ENCODE data around the gene KCNK15.

DNA sequence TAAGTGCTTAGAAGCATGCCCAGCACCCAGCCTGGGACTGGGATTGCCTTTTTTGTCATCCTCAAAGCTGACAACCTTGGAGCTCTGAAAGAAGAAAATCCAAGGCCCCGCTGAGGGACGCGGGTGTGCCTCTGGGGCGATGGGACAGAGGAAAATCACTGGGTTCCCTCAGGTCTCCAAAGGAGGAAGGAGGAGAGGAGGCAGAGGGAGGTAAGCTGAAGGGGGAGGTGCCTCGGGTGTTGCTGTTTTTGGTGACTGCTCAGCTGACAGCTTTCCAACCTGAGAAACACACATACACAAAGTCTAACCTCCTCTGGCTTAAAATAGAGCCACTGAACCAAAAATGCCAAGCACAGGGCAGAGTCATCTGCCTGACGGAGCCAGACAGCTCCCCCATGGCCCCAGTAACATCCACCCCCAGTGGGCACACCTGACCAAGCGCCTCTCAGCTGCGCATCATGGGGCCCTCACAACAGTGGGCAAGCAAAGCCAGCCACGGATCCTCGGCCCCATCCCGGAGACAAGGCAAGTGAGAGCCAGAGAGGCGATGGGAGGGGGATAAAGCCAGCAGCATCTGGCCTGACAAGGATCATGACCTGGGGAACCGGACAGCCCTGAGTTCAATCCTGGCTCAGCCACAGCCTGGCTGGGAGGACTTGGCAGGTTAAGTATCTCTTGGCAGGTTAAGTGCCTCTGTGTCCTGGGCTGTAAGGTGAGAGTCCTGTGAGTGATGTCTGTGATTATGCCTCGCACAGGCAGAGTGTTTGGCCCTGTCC is 3.2 kb upstream of the KCNK15 start:
- TF ChIP-seq, protein P1, sequence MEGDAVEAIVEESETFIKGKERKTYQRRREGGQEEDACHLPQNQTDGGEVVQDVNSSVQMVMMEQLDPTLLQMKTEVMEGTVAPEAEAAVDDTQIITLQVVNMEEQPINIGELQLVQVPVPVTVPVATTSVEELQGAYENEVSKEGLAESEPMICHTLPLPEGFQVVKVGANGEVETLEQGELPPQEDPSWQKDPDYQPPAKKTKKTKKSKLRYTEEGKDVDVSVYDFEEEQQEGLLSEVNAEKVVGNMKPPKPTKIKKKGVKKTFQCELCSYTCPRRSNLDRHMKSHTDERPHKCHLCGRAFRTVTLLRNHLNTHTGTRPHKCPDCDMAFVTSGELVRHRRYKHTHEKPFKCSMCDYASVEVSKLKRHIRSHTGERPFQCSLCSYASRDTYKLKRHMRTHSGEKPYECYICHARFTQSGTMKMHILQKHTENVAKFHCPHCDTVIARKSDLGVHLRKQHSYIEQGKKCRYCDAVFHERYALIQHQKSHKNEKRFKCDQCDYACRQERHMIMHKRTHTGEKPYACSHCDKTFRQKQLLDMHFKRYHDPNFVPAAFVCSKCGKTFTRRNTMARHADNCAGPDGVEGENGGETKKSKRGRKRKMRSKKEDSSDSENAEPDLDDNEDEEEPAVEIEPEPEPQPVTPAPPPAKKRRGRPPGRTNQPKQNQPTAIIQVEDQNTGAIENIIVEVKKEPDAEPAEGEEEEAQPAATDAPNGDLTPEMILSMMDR (IDR thresholded peaks at IDR 0.05): no peak
- no peak for TF ChIP-seq POLR2A (IDR thresholded peaks at IDR 0.05)
